Trophoblast cell (in vitro differentiated cells and primary cell): ENCODE data around the gene MCU.

Experiments used
- DNase-seq, 2 donors: peaks; one replicate each; pipeline ENCODE4 v3.0.0-alpha.2; 2016
- H2AFZ ChIP-seq: 2 replicates; pipeline ENCODE4 v1.6.1; 2013; ENCODE audit warnings: low read length, moderate library complexity, mild to moderate bottlenecking; ENCODE audit not compliant: insufficient read depth, poor library complexity
- H2AK5ac ChIP-seq: 2 replicates; pipeline ENCODE4 v1.6.1; 2013; ENCODE audit warnings: mild to moderate bottlenecking, low read length
- H2BK120ac ChIP-seq: 2 replicates; pipeline ENCODE4 v1.6.1; 2013; ENCODE audit warnings: low read length, mild to moderate bottlenecking, moderate library complexity; ENCODE audit not compliant: insufficient read depth, poor library complexity
- H2BK12ac ChIP-seq: 2 replicates; pipeline ENCODE4 v1.6.1; 2013; ENCODE audit warnings: mild to moderate bottlenecking, low read length, moderate library complexity
- H2BK5ac ChIP-seq: 2 replicates; pipeline ENCODE4 v1.6.1; 2013; ENCODE audit warnings: low read length, low read depth, moderate library complexity, mild to moderate bottlenecking; ENCODE audit not compliant: poor library complexity
- H3K14ac ChIP-seq: 2 replicates; pipeline ENCODE4 v1.6.1; 2013; ENCODE audit warnings: mild to moderate bottlenecking, low read length
- H3K18ac ChIP-seq: 2 replicates; pipeline ENCODE4 v1.6.1; 2013; ENCODE audit warnings: mild to moderate bottlenecking, low read length
- H3K23ac ChIP-seq: 2 replicates; pipeline ENCODE4 v1.6.1; 2013; ENCODE audit warnings: low read length
- H3K27ac ChIP-seq: 2 replicates; pipeline ENCODE4 v1.5.1; 2013; ENCODE audit warnings: low read depth, mild to moderate bottlenecking, inconsistent platforms, low read length, moderate library complexity
- H3K27me3 ChIP-seq: 2 replicates; pipeline ENCODE4 v1.6.1; 2013; ENCODE audit warnings: inconsistent platforms, mild to moderate bottlenecking, low read length, moderate library complexity; ENCODE audit not compliant: insufficient read depth
- H3K36me3 ChIP-seq, 2 experiments: 1 replicate in 1 of 2; 2 replicates in 1 of 2; pipeline ENCODE4 v1.6.1; 2013; ENCODE audit warnings: low read length in 2 of 2, mild to moderate bottlenecking in 2 of 2, moderate library complexity in 1 of 2; ENCODE audit not compliant: insufficient read depth in 2 of 2, control insufficient read depth in 1 of 2
- H3K4ac ChIP-seq: 2 replicates; pipeline ENCODE4 v1.6.1; 2013; ENCODE audit warnings: low read depth, mild to moderate bottlenecking, low read length, moderate library complexity
- H3K4me1 ChIP-seq, 2 experiments: 1 replicate in 1 of 2; 2 replicates in 1 of 2; pipeline ENCODE4 v1.6.1; 2013; ENCODE audit warnings: low read length in 2 of 2, mild to moderate bottlenecking in 2 of 2, moderate library complexity in 1 of 2; ENCODE audit not compliant: insufficient read depth in 2 of 2, control insufficient read depth in 1 of 2
- H3K4me2 ChIP-seq: 2 replicates; pipeline ENCODE4 v1.6.1; 2013; ENCODE audit warnings: inconsistent platforms, mild to moderate bottlenecking, low read length, moderate library complexity
- H3K4me3 ChIP-seq: 2 replicates; pipeline ENCODE4 v1.5.1; 2013; ENCODE audit warnings: mild to moderate bottlenecking, low read depth, low read length, inconsistent platforms
- H3K79me1 ChIP-seq: one replicate; pipeline ENCODE4 v1.6.1; 2013; ENCODE audit warnings: low read length
- H3K79me2 ChIP-seq: 2 replicates; pipeline ENCODE4 v1.6.1; 2013; ENCODE audit warnings: low read length, mild to moderate bottlenecking; ENCODE audit not compliant: control insufficient read depth, insufficient read depth, poor library complexity
- H3K9ac ChIP-seq: 2 replicates; pipeline ENCODE4 v1.6.1; 2013; ENCODE audit warnings: mild to moderate bottlenecking, low read length
- H3K9me3 ChIP-seq: 2 replicates; pipeline ENCODE4 v1.6.1; 2013; ENCODE audit warnings: low read depth, mild to moderate bottlenecking, control low read depth, inconsistent platforms, low read length; ENCODE audit not compliant: insufficient read depth
- H4K12ac ChIP-seq: 2 replicates; pipeline ENCODE4 v1.6.1; 2013; ENCODE audit warnings: low read depth, mild to moderate bottlenecking, low read length, moderate library complexity
- H4K8ac ChIP-seq: 2 replicates; pipeline ENCODE4 v1.6.1; 2013; ENCODE audit warnings: low read depth, mild to moderate bottlenecking, low read length, moderate library complexity
- H4K91ac ChIP-seq: one replicate; pipeline ENCODE4 v1.6.1; 2013; ENCODE audit warnings: low read depth, mild to moderate bottlenecking, low read length, moderate library complexity
- WGBS: extraction: QIAGEN DNeasy Blood & Tissue Kit; methylation state at CpG from one replicate; pipeline ENCODE4 v1.1.7; 2013; ENCODE audit warnings: missing lambda C conversion rate; ENCODE audit not compliant: insufficient read length, insufficient coverage; ENCODE audit errors: extremely low coverage; 5-methylcytosine and 5-hydroxymethylcytosine counted together

MCU gene

GRCh38 chr10:72802763-72803505 is 111.0 kb downstream of the MCU start:
- Histone ChIP-seq H3K27me3 (no peaks in the 10 kb centered on the region), H4K12ac (no peak overlapping the region), H2BK12ac (no peak overlapping the region), H3K36me3 (no peaks in the 10 kb centered on the region), H4K91ac (no peak overlapping the region), H3K9ac (no peak overlapping the region), H2AK5ac (no peak overlapping the region), H3K23ac (no peak overlapping the region), H2BK120ac (no peak overlapping the region), H2AFZ (no peak overlapping the region), H4K8ac (no peak overlapping the region), H3K79me1 (no peaks in the 10 kb centered on the region), H3K4ac (no peak overlapping the region), H3K4me3 (no peak overlapping the region), H3K18ac (no peak overlapping the region), H3K4me2 (no peak overlapping the region), H3K79me2 (no peaks in the 10 kb centered on the region), H3K9me3 (no peaks in the 10 kb centered on the region), H3K14ac (no peak overlapping the region), H3K27ac (no peak overlapping the region), H2BK5ac (no peak overlapping the region), H3K4me1 (no peaks in the 10 kb centered on the region)
- DNase-seq, result no peak
- WGBS, result no CpG with 5 or more reads among the region's 4 CpGs

GRCh38 chr10:72808001-72808400 is 116.1 kb downstream of the MCU start:
- Histone ChIP-seq H3K27ac (no peak overlapping the region), H2AK5ac (no peak overlapping the region), H3K9me3 (no peaks in the 10 kb centered on the region), H3K9ac (no peak overlapping the region), H3K36me3 (no peaks in the 10 kb centered on the region), H3K79me2 (no peaks in the 10 kb centered on the region), H4K91ac (no peak overlapping the region), H4K12ac (no peak overlapping the region), H3K4me2 (no peak overlapping the region), H3K4ac (no peak overlapping the region), H3K18ac (no peak overlapping the region), H2BK120ac (no peak overlapping the region), H2BK12ac (no peak overlapping the region), H2BK5ac (no peak overlapping the region), H3K27me3 (no peaks in the 10 kb centered on the region), H4K8ac (no peak overlapping the region), H3K4me1 (peaks cover 2 to 3% of the 10 kb centered on the region in 2 experiments), H3K4me3 (no peak overlapping the region), H3K79me1 (no peaks in the 10 kb centered on the region), H2AFZ (no peak overlapping the region), H3K23ac (no peak overlapping the region), H3K14ac (no peak overlapping the region)
- DNase-seq, result no peak
- WGBS, result no CpG with 5 or more reads among the region's 3 CpGs

- no peak overlapping the region for H3K18ac ChIP-seq
- H3K79me2 ChIP-seq, result no peaks in the 10 kb centered on the region
- H4K8ac ChIP-seq, result no peak overlapping the region
- H3K27me3 ChIP-seq, result no peaks in the 10 kb centered on the region
- WGBS, result no CpG with 5 or more reads among the region's 1 CpG
- H3K14ac ChIP-seq, result no peak overlapping the region
- H3K79me1 ChIP-seq, result no peaks in the 10 kb centered on the region
- H3K27ac ChIP-seq, result no peak overlapping the region
- no peaks in the 10 kb centered on the region for H3K36me3 ChIP-seq
- H3K4me2 ChIP-seq, result no peak overlapping the region
- no peak overlapping the region for H2AK5ac ChIP-seq
- H3K4ac ChIP-seq, result no peak overlapping the region
- H2BK5ac ChIP-seq, result no peak overlapping the region
- H2BK120ac ChIP-seq, result no peak overlapping the region
- peaks cover 3% of the 10 kb centered on the region in 2 experiments for H3K4me1 ChIP-seq
- DNase-seq, result no peak
- no peak overlapping the region for H3K23ac ChIP-seq
- no peak overlapping the region for H2AFZ ChIP-seq
- H4K91ac ChIP-seq, result no peak overlapping the region
- H2BK12ac ChIP-seq, result no peak overlapping the region
- H3K9ac ChIP-seq, result no peak overlapping the region
- no peak overlapping the region for H3K4me3 ChIP-seq
- H4K12ac ChIP-seq, result no peak overlapping the region
- H3K9me3 ChIP-seq, result no peaks in the 10 kb centered on the region
Measured at GRCh38 chr10:72809006-72809405, 117.1 kb downstream of the MCU start.

GRCh38 chr10:72810976-72811375 is 119.0 kb downstream of the MCU start:
- Histone ChIP-seq H3K27ac (no peak overlapping the region), H3K18ac (no peak overlapping the region), H2AFZ (no peak overlapping the region), H3K36me3 (no peaks in the 10 kb centered on the region), H3K9me3 (no peaks in the 10 kb centered on the region), H4K12ac (no peak overlapping the region), H3K23ac (no peak overlapping the region), H2BK5ac (no peak overlapping the region), H3K4me2 (no peak overlapping the region), H2BK120ac (no peak overlapping the region), H4K8ac (no peak overlapping the region), H4K91ac (no peak overlapping the region), H3K27me3 (no peaks in the 10 kb centered on the region), H2AK5ac (no peak overlapping the region), H2BK12ac (no peak overlapping the region), H3K79me1 (no peaks in the 10 kb centered on the region), H3K4me1 (peaks cover 3% of the 10 kb centered on the region in 2 experiments), H3K4ac (no peak overlapping the region), H3K9ac (no peak overlapping the region), H3K4me3 (no peak overlapping the region), H3K79me2 (no peaks in the 10 kb centered on the region), H3K14ac (no peak overlapping the region)
- WGBS, result 100% methylated on average over 1 of the region's 5 CpGs
- DNase-seq, result no peak
